ENCODE data around the gene PLEKHG3.

Gene PLEKHG3

GRCh38 chr14:64704743-64705380 lies 638 bp downstream of the PLEKHG3 start:
- H3K4me2 ChIP-seq (ENCODE audit: low read length) = no peak overlapping the region
- peaks cover 68% of the 10 kb centered on the region for H3K27me3 ChIP-seq (ENCODE audit: control insufficient read depth, low read length)
- H4K20me1 ChIP-seq (ENCODE audit: control insufficient read depth, insufficient read depth, low read depth, low read length) = no peaks in the 10 kb centered on the region
- H3K9me3 ChIP-seq (ENCODE audit: control insufficient read depth, insufficient read depth, low read length) = no peaks in the 10 kb centered on the region
- H3K36me3 ChIP-seq (ENCODE audit: control insufficient read depth, low read length) = no peaks in the 10 kb centered on the region
- TF ChIP-seq EZH2phosphoT487 (IDR thresholded peaks at IDR 0.05; ENCODE audit: borderline replicate concordance, low read length) (no peak), CTCF (IDR thresholded peaks at IDR 0.05; ENCODE audit: low read depth, low read length, poor library complexity, severe bottlenecking) (no peak)
- no peaks in the 10 kb centered on the region for H3F3A ChIP-seq (ENCODE audit: control insufficient read depth, insufficient read depth)
- no peak overlapping the region for H3K27ac ChIP-seq (ENCODE audit: low read depth, low read length)
- no peaks in the 10 kb centered on the region for H3K9me2 ChIP-seq (replicated peaks; ENCODE audit: control insufficient read depth, low read length)
- no peaks in the 10 kb centered on the region for H3K79me2 ChIP-seq (ENCODE audit: control insufficient read depth, low read length)
- H3K4me1 ChIP-seq (ENCODE audit: control insufficient read depth, low read length) = no peaks in the 10 kb centered on the region
- no peak overlapping the region for H3K4me3 ChIP-seq (ENCODE audit: low read length)

GRCh38 chr14:64705381-64706118 lies 1.3 kb downstream of the PLEKHG3 start:
- H3K4me1 ChIP-seq (ENCODE audit: control insufficient read depth, low read length) = no peaks in the 10 kb centered on the region
- H3F3A ChIP-seq (ENCODE audit: control insufficient read depth, insufficient read depth) = no peaks in the 10 kb centered on the region
- no peaks in the 10 kb centered on the region for H3K79me2 ChIP-seq (ENCODE audit: control insufficient read depth, low read length)
- H3K27ac ChIP-seq (ENCODE audit: low read depth, low read length) = no peak overlapping the region
- H3K9me3 ChIP-seq (ENCODE audit: control insufficient read depth, insufficient read depth, low read length) = no peaks in the 10 kb centered on the region
- H3K36me3 ChIP-seq (ENCODE audit: control insufficient read depth, low read length) = no peaks in the 10 kb centered on the region
- peaks cover 66% of the 10 kb centered on the region for H3K27me3 ChIP-seq (ENCODE audit: control insufficient read depth, low read length)
- no peak overlapping the region for H3K4me3 ChIP-seq (ENCODE audit: low read length)
- no peak for TF ChIP-seq CTCF (IDR thresholded peaks at IDR 0.05; ENCODE audit: low read depth, low read length, poor library complexity, severe bottlenecking)
- TF ChIP-seq EZH2phosphoT487 (IDR thresholded peaks at IDR 0.05; ENCODE audit: borderline replicate concordance, low read length) = no peak
- no peaks in the 10 kb centered on the region for H4K20me1 ChIP-seq (ENCODE audit: control insufficient read depth, insufficient read depth, low read depth, low read length)
- no peak overlapping the region for H3K4me2 ChIP-seq (ENCODE audit: low read length)
- H3K9me2 ChIP-seq (replicated peaks; ENCODE audit: control insufficient read depth, low read length) = no peaks in the 10 kb centered on the region

GRCh38 chr14:64706119-64706592 lies 1.9 kb downstream of the PLEKHG3 start:
- Histone ChIP-seq H4K20me1 (ENCODE audit: control insufficient read depth, insufficient read depth, low read depth, low read length) (no peaks in the 10 kb centered on the region), H3K27ac (ENCODE audit: low read depth, low read length) (no peak overlapping the region), H3K79me2 (ENCODE audit: control insufficient read depth, low read length) (no peaks in the 10 kb centered on the region), H3K9me3 (ENCODE audit: control insufficient read depth, insufficient read depth, low read length) (no peaks in the 10 kb centered on the region), H3K27me3 (ENCODE audit: control insufficient read depth, low read length) (peaks cover 60% of the 10 kb centered on the region), H3K9me2 (replicated peaks; ENCODE audit: control insufficient read depth, low read length) (no peaks in the 10 kb centered on the region), H3K36me3 (ENCODE audit: control insufficient read depth, low read length) (no peaks in the 10 kb centered on the region), H3K4me2 (ENCODE audit: low read length) (no peak overlapping the region), H3K4me3 (ENCODE audit: low read length) (no peak overlapping the region), H3K4me1 (ENCODE audit: control insufficient read depth, low read length) (no peaks in the 10 kb centered on the region), H3F3A (ENCODE audit: control insufficient read depth, insufficient read depth) (no peaks in the 10 kb centered on the region)
- TF ChIP-seq EZH2phosphoT487 (IDR thresholded peaks at IDR 0.05; ENCODE audit: borderline replicate concordance, low read length) = no peak
- no peak for TF ChIP-seq CTCF (IDR thresholded peaks at IDR 0.05; ENCODE audit: low read depth, low read length, poor library complexity, severe bottlenecking)
